Islet precursor cell (in vitro differentiated cells): ENCODE data around the gene MDFIC.
A peak's percentile ranks its signal among the peaks of the same experiment; 100 is the strongest.

ENCODE experiments used
- DNase-seq: peaks from one replicate; pipeline ENCODE4 v3.0.0-alpha.2; 2018

MDFIC gene

GRCh38 chr7:115005251-115005650 lies 83.4 kb downstream of the MDFIC start:
- no peak for DNase-seq

DNA sequence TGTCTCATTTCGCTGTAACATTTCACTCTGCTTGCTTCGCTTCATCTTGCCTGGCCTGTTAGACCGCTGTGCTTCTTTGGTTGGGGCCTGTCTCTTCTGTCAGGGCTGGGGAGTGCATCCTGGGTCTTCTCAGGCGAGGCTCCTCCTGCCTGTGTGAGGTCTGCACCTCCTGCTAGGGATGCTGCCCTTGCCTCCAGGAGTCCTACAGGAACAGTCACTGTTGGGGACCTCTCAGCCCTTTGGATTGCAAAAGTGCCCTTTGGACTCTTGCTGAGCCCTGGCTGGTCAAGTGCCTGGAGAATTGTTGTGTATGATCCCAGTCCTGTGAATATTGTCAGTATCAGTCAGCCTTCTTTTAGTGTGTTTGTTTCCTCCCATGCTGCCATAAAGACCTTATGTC lies 84.1 kb downstream of the MDFIC start:
- peak; percentile 64 for DNase-seq

DNA sequence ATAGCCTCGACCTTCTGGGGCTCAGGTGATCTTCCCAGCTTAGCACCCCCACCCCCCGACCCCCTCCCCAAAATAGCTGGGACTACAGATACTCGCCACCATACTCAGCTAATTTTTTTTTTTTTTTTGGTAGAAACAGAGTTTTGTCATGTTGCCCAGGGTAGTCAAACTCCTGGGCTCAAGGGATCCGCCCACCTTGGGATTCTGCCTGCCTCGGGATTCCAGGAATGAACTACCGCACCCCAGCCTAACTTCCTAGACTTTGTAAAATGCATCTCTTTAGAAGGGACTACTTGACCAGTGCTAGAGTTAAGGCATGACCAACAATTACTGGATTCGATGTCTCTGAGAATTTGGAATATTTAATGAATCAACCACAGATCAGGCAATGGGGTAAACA lies 85.9 kb downstream of the MDFIC start:
- DNase-seq, result no peak

GRCh38 chr7:115008465-115009114 lies 86.7 kb downstream of the MDFIC start:
- DNase-seq, result no peak

DNA sequence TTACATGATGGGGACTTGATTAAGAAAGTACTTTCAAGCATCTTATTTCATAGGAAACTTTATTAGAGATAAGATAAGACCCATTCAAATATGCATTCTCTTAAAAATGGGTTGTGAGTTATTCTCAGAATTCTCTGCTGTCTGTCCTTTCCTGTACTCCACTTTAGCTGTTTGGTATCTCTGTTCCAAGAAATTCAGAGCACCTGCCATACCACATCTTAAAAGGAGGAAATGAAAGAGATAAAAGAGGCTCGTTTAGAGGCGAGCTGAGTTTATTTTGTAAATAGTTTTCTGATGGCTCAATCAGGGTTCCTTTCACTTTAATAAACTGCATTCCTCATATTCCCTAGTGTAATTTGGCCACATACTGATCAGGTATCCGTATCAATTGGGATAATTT lies 87.2 kb downstream of the MDFIC start:
- DNase-seq, result no peak

DNA sequence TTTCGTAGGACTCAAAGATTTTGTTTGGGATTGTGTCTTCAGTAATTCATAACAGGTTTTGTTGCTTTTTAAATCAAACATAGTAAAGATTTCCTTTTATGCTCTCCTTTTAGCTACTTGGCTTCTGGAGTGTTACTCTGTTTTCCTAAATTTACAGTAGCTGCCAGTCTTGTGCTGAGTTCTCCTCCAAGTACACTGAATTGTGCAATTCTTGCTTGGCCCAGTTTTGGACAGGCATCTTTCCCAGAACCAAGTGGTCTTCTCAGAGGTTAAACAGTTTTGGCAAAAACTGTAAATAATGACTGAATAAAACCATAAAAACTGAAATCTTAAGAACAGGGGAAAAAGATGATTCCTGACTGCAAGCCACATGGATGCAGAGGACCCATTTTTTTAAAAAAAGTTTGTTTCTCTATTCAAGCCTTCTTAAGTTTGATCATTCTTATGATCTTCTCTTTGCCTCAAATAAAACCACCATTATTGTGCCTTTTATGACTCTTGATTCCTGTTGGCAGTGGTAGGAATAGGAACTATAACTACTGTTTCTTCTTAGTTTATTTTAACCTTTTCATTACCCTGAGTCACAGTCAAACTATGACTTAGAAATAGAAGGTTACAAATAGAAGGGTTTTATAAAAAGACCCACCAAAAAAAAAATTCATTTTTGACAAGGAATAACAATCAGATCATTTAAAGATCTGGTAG lies 88.0 kb downstream of the MDFIC start:
- no peak for DNase-seq

GRCh38 chr7:115010441-115010820 lies 88.5 kb downstream of the MDFIC start:
- DNase-seq, result no peak

DNA sequence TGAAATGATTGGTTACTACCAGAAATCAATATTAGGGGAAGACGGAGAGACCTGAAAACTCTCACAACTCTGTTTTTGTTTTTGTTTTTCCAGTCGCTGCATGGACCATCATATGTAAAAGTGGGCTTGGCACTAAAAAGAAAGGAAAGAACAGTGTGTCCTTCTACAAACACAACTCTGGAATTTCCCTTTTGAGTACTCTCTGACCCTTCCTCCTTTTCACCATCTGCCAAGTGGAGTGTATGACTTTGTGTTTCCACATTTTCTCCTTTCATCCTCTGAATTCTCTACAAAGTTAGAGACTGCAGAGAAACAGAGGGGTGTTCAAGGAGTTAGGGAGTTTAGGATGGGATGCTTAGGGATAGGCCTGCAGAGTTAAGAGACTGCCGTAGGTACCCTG lies 92.0 kb downstream of the MDFIC start:
- no peak for DNase-seq

- DNase-seq, result no peak
Measured at GRCh38 chr7:115014794-115015193, 92.9 kb downstream of the MDFIC start.

DNA sequence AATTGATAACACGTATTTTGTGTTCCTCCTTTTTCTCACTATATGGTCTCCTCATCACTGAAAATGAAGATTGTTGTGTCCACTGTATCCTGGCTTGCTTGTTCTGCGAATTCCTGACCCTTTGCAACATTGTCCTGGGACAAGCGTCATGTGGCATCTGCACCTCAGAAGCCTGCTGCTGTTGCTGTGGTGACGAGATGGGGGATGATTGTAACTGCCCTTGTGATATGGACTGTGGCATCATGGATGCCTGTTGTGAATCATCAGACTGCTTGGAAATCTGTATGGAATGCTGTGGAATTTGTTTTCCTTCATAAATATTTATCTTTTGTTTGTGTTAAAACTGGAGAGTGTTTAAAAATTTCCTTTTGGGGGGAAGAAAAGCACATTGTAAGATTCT lies 93.7 kb downstream of the MDFIC start:
- peak; percentile 62 for DNase-seq

- no peak for DNase-seq
Measured at GRCh38 chr7:115019882-115020605, 98.2 kb downstream of the MDFIC start.

DNA sequence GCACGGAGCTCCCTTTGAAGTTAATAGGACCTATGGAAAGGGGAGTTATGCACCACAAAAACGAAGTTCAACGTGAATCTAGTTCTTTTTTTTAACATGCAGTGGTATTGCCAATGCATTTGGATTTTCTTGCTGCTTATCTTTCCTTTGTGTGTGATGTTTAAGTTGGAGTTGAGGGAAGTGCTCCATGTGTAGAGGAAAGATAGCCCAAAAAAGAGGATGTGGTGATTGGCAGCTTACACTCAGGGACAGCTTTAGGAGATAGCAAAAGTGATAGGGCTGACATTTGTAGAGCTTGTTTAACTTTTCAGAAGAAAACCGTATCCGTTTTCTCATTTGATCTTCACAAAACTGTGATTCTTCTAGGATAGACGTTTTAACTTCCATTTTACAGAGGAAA lies 101.3 kb downstream of the MDFIC start:
- no peak for DNase-seq

DNA sequence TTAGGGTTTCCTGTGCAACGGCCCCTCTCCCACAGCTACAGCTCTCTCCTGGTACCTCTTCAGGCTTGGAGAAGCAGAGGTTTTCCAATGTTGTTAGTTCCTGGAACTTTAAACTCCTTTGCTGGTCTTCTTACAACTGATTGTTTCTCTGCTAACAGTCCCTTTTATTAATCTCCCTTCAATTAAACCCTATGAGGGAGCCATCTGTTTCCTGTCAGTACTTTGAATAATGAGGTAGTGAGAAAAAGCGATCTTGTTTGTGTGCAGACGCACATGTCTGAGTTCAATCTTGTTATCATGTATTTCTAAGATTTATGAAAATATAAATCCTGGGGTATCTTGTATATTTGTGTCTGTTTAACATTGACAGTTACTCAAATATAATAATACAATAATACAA lies 102.4 kb downstream of the MDFIC start:
- no peak for DNase-seq

GRCh38 chr7:115032715-115033703 lies 111.1 kb downstream of the MDFIC start:
- DNase-seq, result no peak

- no peak for DNase-seq
Measured at GRCh38 chr7:115033917-115034459, 112.1 kb downstream of the MDFIC start.

DNA sequence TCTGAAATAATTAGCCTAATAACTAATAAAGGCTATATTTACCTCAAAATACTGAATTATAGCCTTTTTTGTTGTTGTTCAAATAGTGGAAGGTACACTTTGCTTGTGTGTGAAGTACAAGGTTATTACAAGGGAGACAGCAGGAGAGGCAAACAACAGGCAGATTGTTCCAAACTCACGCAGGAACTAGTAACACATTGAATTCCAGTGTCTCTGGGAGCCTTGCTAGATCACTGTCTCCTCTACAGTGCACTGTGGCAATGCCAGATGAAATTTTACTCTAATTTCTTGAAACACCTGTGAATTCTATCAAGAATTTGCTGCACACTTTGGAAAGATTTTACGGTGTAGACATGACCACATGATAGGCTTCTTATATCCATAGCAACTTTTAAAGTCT lies 112.6 kb downstream of the MDFIC start:
- DNase-seq, result no peak

- no peak for DNase-seq
Measured at GRCh38 chr7:115037128-115037802, 115.4 kb downstream of the MDFIC start.

DNA sequence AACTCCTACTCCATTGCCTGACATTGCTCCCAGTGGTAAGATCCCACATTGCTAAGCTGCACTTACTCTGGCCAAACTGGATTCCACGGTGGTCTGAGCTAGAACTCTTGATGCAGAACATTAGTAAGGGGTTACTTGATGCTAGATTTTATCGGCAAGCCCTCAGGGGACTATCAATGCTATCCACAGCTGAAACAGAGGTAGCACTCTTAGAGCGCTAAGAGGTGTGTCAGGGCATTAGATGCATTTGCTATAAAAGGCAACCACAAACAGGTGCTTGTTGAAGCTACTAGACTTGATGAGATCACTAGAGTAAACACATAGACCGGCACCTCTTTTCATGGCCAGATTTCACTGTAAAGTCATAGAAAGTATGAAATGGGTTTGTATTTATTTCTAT lies 116.3 kb downstream of the MDFIC start:
- DNase-seq, result peak; percentile 73

- DNase-seq, result no peak
Measured at GRCh38 chr7:115040057-115040456, 118.2 kb downstream of the MDFIC start.

DNA sequence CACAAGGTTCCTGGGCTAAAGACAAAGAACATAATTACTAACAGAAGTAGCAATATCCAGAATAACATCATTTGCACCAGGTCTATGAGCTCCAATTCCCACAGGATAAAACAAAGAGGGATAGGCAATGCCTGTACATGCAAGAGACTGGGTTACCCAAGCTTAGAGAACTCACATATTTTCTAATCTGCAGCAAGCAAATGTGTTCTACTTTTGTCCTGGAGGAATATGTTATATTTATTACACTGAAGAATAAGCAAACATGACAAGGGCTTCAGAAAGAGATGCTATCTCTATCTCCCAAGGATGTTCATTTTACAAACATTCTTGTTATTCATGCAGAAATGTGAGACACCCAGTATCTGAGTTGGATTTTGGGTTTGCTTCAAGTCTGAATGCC lies 118.6 kb downstream of the MDFIC start:
- no peak for DNase-seq

GRCh38 chr7:115042596-115042995 lies 120.7 kb downstream of the MDFIC start:
- DNase-seq, result no peak

DNA sequence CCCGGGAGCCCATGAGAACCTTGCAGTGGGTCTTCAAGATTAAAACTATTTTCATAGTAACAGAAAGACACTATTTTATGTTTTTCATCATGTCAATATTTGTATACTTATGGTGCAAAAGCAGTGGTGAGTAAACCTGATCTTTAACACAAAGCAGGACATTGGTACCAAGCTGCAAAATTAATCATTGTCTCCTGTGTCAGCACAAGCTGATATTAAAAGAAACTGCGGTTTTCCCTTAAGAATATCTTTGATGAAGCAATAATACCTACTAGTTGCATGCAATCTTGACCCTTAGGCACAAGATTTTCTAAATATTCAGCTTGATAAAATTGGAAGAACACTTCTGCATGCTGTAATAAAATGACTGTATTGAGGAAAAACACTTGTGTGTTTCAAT lies 121.7 kb downstream of the MDFIC start:
- DNase-seq, result no peak
